ENCODE measurements around the gene GSTA5. TPM values are rescaled to one million over a fixed set of nuclear protein-coding genes. Genes with fewer than 3 reads are reported as not detected.
A peak's percentile ranks its signal among the peaks of the same experiment; 100 is the strongest.
"Not testable (repeated sequence)": the region's sequence is repeated elsewhere in the genome, so short reads cannot be mapped to it uniquely, and the experiment has no call there.

GSTA5 gene
- total RNA-seq, 2 donors from 2014 or later: not detected

DNA sequence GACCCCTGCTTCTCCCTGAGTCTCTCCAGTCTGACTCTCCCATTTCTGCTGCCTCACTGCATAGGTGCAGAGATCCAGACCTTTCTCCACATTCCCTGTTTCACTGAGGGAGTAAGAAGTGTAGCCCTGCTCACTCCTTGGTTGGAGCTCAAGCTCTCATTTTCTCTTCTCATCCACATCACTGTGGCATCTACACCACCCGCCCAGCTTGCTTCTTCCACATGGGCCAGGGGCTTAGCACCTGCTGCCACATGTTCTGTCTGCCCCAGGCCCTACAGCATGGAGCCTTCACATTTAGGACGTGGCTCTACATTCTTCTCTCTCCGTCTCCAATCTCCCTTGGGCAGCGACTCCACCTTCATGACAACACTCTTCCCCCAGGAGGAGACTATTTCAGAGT is 8.5 kb upstream of the GSTA5 start:
- WGBS: 83% methylated on average over 4 of the region's 4 CpGs

GRCh38 chr6:52846002-52846401 is 5.4 kb upstream of the GSTA5 start:
- intact Hi-C loops (cut with DNase I): no loop called here
- TF ChIP-seq POLR2AphosphoS5 (IDR thresholded peaks at IDR 0.05) (no peak), POLR2A (IDR thresholded peaks at IDR 0.05) (no peak)
- TF ChIP-seq, protein P1, sequence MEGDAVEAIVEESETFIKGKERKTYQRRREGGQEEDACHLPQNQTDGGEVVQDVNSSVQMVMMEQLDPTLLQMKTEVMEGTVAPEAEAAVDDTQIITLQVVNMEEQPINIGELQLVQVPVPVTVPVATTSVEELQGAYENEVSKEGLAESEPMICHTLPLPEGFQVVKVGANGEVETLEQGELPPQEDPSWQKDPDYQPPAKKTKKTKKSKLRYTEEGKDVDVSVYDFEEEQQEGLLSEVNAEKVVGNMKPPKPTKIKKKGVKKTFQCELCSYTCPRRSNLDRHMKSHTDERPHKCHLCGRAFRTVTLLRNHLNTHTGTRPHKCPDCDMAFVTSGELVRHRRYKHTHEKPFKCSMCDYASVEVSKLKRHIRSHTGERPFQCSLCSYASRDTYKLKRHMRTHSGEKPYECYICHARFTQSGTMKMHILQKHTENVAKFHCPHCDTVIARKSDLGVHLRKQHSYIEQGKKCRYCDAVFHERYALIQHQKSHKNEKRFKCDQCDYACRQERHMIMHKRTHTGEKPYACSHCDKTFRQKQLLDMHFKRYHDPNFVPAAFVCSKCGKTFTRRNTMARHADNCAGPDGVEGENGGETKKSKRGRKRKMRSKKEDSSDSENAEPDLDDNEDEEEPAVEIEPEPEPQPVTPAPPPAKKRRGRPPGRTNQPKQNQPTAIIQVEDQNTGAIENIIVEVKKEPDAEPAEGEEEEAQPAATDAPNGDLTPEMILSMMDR (IDR thresholded peaks at IDR 0.05): no peak
- no peaks in the 10 kb centered on the region for H3K27me3 ChIP-seq (replicated peaks; ENCODE audit: insufficient read depth)
- H3K36me3 ChIP-seq: no peaks in the 10 kb centered on the region
- WGBS: 41% methylated on average over 1 of the region's 1 CpG
- H3K9me3 ChIP-seq: no peaks in the 10 kb centered on the region
- H3K27ac ChIP-seq: no peak overlapping the region
- no peaks in the 10 kb centered on the region for H3K4me1 ChIP-seq (replicated peaks)
- H3K4me3 ChIP-seq: no peak overlapping the region
- no peak for DNase-seq (ENCODE audit: low spot score)

More for the DNA sequence above, 8.5 kb upstream of the GSTA5 start:
- H3K9me3 ChIP-seq: no peaks in the 10 kb centered on the region
- no peak overlapping the region for H3K27ac ChIP-seq
- DNase-seq (ENCODE audit: low spot score): no peak
- intact Hi-C loops (cut with DNase I): no loop called here
- H3K36me3 ChIP-seq: no peaks in the 10 kb centered on the region
- H3K4me1 ChIP-seq (replicated peaks): no peaks in the 10 kb centered on the region
- no peaks in the 10 kb centered on the region for H3K27me3 ChIP-seq (replicated peaks; ENCODE audit: insufficient read depth)
- H3K4me3 ChIP-seq: no peak overlapping the region
- TF ChIP-seq POLR2A (IDR thresholded peaks at IDR 0.05) (no peak), POLR2AphosphoS5 (IDR thresholded peaks at IDR 0.05) (no peak)
- TF ChIP-seq, protein P1 (IDR thresholded peaks at IDR 0.05): no peak

GRCh38 chr6:52843605-52844004 is 3.0 kb upstream of the GSTA5 start:
- WGBS: 95% methylated on average over 4 of the region's 4 CpGs
- Histone ChIP-seq H3K27me3 (replicated peaks; ENCODE audit: insufficient read depth) (no peaks in the 10 kb centered on the region), H3K4me3 (no peak overlapping the region), H3K9me3 (no peaks in the 10 kb centered on the region), H3K36me3 (no peaks in the 10 kb centered on the region), H3K4me1 (replicated peaks) (no peaks in the 10 kb centered on the region), H3K27ac (no peak overlapping the region)
- TF ChIP-seq POLR2A (IDR thresholded peaks at IDR 0.05) (no peak), POLR2AphosphoS5 (IDR thresholded peaks at IDR 0.05) (no peak)
- TF ChIP-seq, protein P1 (IDR thresholded peaks at IDR 0.05): no peak
- no peak for DNase-seq (ENCODE audit: low spot score)
- intact Hi-C loops (cut with DNase I): no loop called here

DNA sequence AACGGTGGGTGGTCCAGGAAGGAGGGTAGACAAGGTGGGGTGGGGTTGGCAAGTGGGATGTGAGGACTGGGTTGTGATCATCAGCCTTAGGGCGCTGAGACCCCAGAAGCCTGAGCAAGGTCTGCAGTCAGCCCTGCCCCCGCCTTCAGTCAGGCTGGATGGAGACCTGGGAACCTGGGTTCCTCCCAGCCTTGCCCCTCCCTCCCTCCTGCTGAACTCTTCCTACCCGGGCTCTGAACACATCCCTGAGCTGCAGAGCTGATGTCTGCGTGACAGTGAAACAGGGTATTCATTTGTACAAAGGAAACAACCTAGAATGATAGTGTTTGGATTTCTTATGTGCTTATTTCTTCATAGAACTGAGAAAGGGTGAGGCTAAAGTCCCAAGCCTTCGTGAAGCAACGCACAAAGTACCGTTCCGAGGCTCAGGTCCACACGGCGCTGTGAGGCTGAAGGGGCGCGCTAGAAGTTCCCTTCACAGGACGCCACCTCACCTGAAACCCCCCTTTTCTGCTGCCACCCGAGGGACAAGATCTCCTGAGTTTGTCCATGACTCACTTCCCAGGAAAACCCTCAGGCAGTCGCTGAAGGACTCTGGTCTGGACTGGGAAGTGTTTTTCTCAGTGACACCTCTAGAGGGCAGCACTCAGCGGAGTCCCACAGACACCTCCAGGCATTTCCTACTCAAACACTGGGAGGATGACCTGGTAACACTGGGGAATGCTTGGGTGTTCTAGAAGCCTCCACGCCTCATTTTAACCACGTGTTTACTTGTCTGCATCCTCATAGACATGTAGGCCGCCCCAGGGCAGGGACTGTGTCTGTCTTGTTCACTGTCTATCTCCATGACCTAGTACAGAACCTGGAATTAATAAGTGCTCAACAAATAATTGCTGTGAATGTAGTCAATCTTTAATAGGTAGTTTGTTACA is 1.2 kb downstream of the GSTA5 start:
- Histone ChIP-seq H3K27ac (no peak overlapping the region), H3K9me3 (no peaks in the 10 kb centered on the region), H3K4me1 (replicated peaks) (no peaks in the 10 kb centered on the region), H3K4me3 (no peak overlapping the region), H3K27me3 (replicated peaks; ENCODE audit: insufficient read depth) (no peaks in the 10 kb centered on the region), H3K36me3 (no peaks in the 10 kb centered on the region)
- 68% methylated on average over 20 of the region's 20 CpGs for WGBS
- TF ChIP-seq, protein P1 (IDR thresholded peaks at IDR 0.05): peak in 2 of 4 experiments; percentile 16 to 32
- TF ChIP-seq POLR2AphosphoS5 (IDR thresholded peaks at IDR 0.05) (no peak), POLR2A (IDR thresholded peaks at IDR 0.05) (no peak)
- intact Hi-C loops (cut with DNase I): no loop called here
- DNase-seq (ENCODE audit: low spot score): no peak

GRCh38 chr6:52834481-52834880 is 6.1 kb downstream of the GSTA5 start:
- TF ChIP-seq POLR2AphosphoS5 (IDR thresholded peaks at IDR 0.05) (no peak), POLR2A (IDR thresholded peaks at IDR 0.05) (no peak)
- TF ChIP-seq, protein P1 (IDR thresholded peaks at IDR 0.05): no peak
- no peaks in the 10 kb centered on the region for H3K4me1 ChIP-seq (replicated peaks)
- intact Hi-C loops (cut with DNase I): no loop called here

DNA sequence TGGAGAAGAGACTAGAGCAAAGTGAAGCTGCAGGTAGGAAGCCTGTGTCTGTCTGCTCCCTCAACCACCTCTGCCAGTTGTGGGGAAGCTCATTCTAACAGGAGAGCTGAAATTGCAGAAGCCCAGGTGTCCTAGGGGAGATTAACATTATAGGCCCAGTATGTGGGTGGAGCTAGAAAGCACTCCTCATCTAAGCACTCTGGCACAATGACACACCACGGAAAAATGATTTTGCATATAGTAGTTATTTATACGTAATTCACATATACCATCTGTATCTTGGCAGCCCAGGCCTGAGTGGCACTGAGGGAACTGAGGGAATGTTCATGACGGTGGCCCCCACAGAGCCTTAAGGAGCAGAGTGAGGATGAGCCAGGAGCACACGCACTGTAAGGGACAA is 9.7 kb downstream of the GSTA5 start:
- H3K36me3 ChIP-seq; H3K4me3 ChIP-seq; H3K4me1 ChIP-seq (replicated peaks); H3K27me3 ChIP-seq (replicated peaks; ENCODE audit: insufficient read depth); intact Hi-C loops (cut with DNase I); H3K9me3 ChIP-seq; H3K27ac ChIP-seq; DNase-seq (ENCODE audit: low spot score): not testable (repeated sequence)
- 78% methylated on average over 4 of the region's 4 CpGs for whole genome bisulfite sequencing

More at GRCh38 chr6:52834481-52834880, 6.1 kb downstream of the GSTA5 start:
- H3K36me3 ChIP-seq: no peaks in the 10 kb centered on the region
- no peak for DNase-seq (ENCODE audit: low spot score)
- H3K27ac ChIP-seq: no peak overlapping the region
- H3K4me3 ChIP-seq: no peak overlapping the region
- H3K27me3 ChIP-seq (replicated peaks; ENCODE audit: insufficient read depth): no peaks in the 10 kb centered on the region
- 46% methylated on average over 1 of the region's 1 CpG for WGBS
- no peaks in the 10 kb centered on the region for H3K9me3 ChIP-seq
